Heart left ventricle (tissue), 13 donors: ENCODE results near the gene MOGAT2.

ENCODE experiments used
- CTCF ChIP-seq, 12 donors: fragments of 200-600 bp; sonication (generic) in 4 of 12; IDR thresholded peaks; one replicate each; pipeline versions ENCODE4 v1.5.0 to v1.8.0; 2018 to 2022; ENCODE audit warnings: antibody characterized with exemption in 12 of 12, mild to moderate bottlenecking in 5 of 12
- POLR2A ChIP-seq, 2 donors: fragments of 450-650 bp; IDR thresholded peaks; one replicate each; pipeline ENCODE4 v1.6.1; 2017; ENCODE audit warnings: antibody characterized with exemption in 2 of 2, mild to moderate bottlenecking in 2 of 2, moderate library complexity in 2 of 2
- donor health status: ischemic (EF 13 %, LVEDD 7.1; RV severe dilation, severe dysfunction).
- donor health status: DM: no; HTN: yes; CAD: no.
- donor health status: DM: no; HTN: no; CAD: no.
- donor health status: ischemic (EF 25% LVEDD 6.9; RV normal size, moderate dysfunction).
- donor health status: ischemic (EF 25% LVEDD 5.7; RV mildly dilated, moderate dysfunction).
- donor health status: ischemic (EF 35%, LVEDD 5.7; RV mildly dilated, moderate dysfunction).
- donor health status: nonischemic (EF 11% LVEDD 7.7; RV severe dilation, severe dysfunction).
- donor health status: DM: yes; HTN: yes; CAD: no.
- donor health status: PGD.
- donor health status: ischemic (EF 29% LVEDD 5.4; RV normal size, mild dysfunction).
- donor health status: nonischemic (EF 23%, LVEDD 6.1; RV moderate dilation, normal function).

DNA sequence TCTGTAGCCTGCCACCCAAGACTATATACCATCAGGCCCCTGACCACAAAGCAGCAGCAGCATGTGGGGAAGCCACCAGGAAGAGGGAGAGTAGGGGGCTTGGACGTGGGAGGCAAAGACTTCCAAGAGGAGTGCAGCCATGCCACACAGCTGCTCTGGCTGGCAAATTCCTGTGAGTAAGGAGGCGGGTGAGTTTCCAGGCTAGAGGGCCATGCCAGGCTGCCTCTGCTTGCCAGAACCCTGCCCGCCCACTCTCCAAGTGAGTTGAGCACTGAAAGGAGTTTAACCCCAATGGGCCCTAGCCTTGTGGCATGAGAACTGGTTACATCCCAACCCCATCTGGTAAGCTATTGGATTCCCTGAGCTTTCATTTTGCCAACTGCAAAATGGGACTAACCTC is 46.2 kb downstream of the MOGAT2 start:
- no peak for TF ChIP-seq CTCF (IDR thresholded peaks at IDR 0.05)
- TF ChIP-seq POLR2A (IDR thresholded peaks at IDR 0.05) = no peak
